IMR-90 (cell line): ENCODE data around the gene RHOG. TPM values are rescaled to one million over a fixed set of nuclear protein-coding genes. Genes with fewer than 3 reads are reported as not detected.

ENCODE experiments used
- ATAC-seq: fragments of 200-7000 bp; cut with Tn5 transposase; 2 replicates; pipeline ENCODE4 v1.9.1; 2020; ENCODE audit warnings: low read depth, mild to moderate bottlenecking, moderate library complexity
- BruUV-seq: library from RNA; stranded (reverse); fragments of 400-500 nt; replicated peaks from 2 replicates; lab custom pipeline; 2021; lab: Mats Ljungman, UMichigan
- CTCF ChIA-PET: fragments of 300-600 bp; formaldehyde crosslinking; extraction: SDS; loops from one replicate; lab custom pipeline; 2021; ENCODE audit warnings: antibody characterized with exemption; lab: Yijun Ruan, JAX
- POLR2A ChIA-PET: fragments of 300-600 bp; sonication (Branson Sonifier 250); formaldehyde crosslinking; loops from one replicate; lab custom pipeline; 2022; ENCODE audit warnings: antibody characterized with exemption; ENCODE audit not compliant: unreplicated experiment; lab: Charles Lee
- DNase-seq: peaks from one replicate; pipeline ENCODE4 v3.0.0; 2013
- H2AFZ ChIP-seq: replicated peaks from 2 replicates; pipeline ENCODE3; 2013; ENCODE audit warnings: low read length, mild to moderate bottlenecking; ENCODE audit not compliant: poor library complexity
- H2AK5ac ChIP-seq: 2 replicates; pipeline ENCODE4 v1.6.1; 2013; ENCODE audit warnings: low read depth, low read length, inconsistent platforms
- H2AK9ac ChIP-seq: replicated peaks from 2 replicates; pipeline ENCODE3; 2013; ENCODE audit warnings: mild to moderate bottlenecking, low read depth, low read length, moderate library complexity; ENCODE audit not compliant: poor library complexity
- H2BK120ac ChIP-seq: 2 replicates; pipeline ENCODE4 v1.6.1; 2013; ENCODE audit warnings: low read depth, low read length, inconsistent platforms
- H2BK15ac ChIP-seq: 3 replicates; pipeline ENCODE4 v1.6.1; 2013; ENCODE audit warnings: low read depth, low read length, inconsistent platforms
- H2BK20ac ChIP-seq: 2 replicates; pipeline ENCODE4 v1.6.1; 2013; ENCODE audit warnings: low read depth, mild to moderate bottlenecking, inconsistent platforms, low read length, moderate library complexity
- H2BK5ac ChIP-seq: 2 replicates; pipeline ENCODE4 v1.6.1; 2013; ENCODE audit warnings: mild to moderate bottlenecking, low read depth, low read length, inconsistent platforms; ENCODE audit not compliant: poor library complexity, severe bottlenecking
- H3K14ac ChIP-seq: replicated peaks from 2 replicates; pipeline ENCODE4 v1.6.1; 2013; ENCODE audit warnings: low read depth, low read length, inconsistent platforms
- H3K18ac ChIP-seq: 2 replicates; pipeline ENCODE4 v1.6.1; 2013; ENCODE audit warnings: low read depth, low read length, control low read depth
- H3K23ac ChIP-seq: 2 replicates; pipeline ENCODE4 v1.6.1; 2013; ENCODE audit warnings: low read depth, low read length, inconsistent platforms
- H3K27ac ChIP-seq: 2 replicates; pipeline ENCODE4 v1.5.1; 2013; ENCODE audit warnings: mild to moderate bottlenecking, control low read depth, low read length; ENCODE audit not compliant: insufficient read depth
- H3K27me3 ChIP-seq: 2 replicates; pipeline ENCODE4 v1.6.1; 2013; ENCODE audit warnings: low read length; ENCODE audit not compliant: control insufficient read depth, insufficient read depth
- H3K36me3 ChIP-seq: 2 replicates; pipeline ENCODE4 v1.6.1; 2013; ENCODE audit warnings: low read length, mixed read lengths; ENCODE audit not compliant: control insufficient read depth, insufficient read depth
- H3K4ac ChIP-seq: 2 replicates; pipeline ENCODE4 v1.6.1; 2013; ENCODE audit warnings: low read depth, low read length, inconsistent platforms
- H3K4me1 ChIP-seq: 2 replicates; pipeline ENCODE4 v1.6.1; 2013; ENCODE audit warnings: low read length, mixed read lengths; ENCODE audit not compliant: control insufficient read depth, insufficient read depth
- H3K4me2 ChIP-seq: 2 replicates; pipeline ENCODE4 v1.6.1; 2013; ENCODE audit warnings: low read depth, mild to moderate bottlenecking, control low read depth, low read length, moderate library complexity
- H3K4me3 ChIP-seq: 2 replicates; pipeline ENCODE4 v1.5.1; 2013; ENCODE audit warnings: low read depth, mild to moderate bottlenecking, control low read depth, low read length, moderate library complexity; ENCODE audit not compliant: insufficient read depth
- H3K56ac ChIP-seq: 2 replicates; pipeline ENCODE4 v1.6.1; 2013; ENCODE audit warnings: low read length, inconsistent platforms; ENCODE audit not compliant: insufficient read depth; ENCODE audit errors: extremely low read depth
- H3K79me1 ChIP-seq, 2 experiments: 2 replicates each; pipeline ENCODE4 v1.6.1; 2013; ENCODE audit warnings: low read length in 2 of 2, inconsistent platforms in 1 of 2, low read depth in 1 of 2
- H3K9ac ChIP-seq: 2 replicates; pipeline ENCODE4 v1.6.1; 2013; ENCODE audit warnings: low read depth, low read length, control low read depth
- H3K9me1 ChIP-seq: 2 replicates; pipeline ENCODE4 v1.6.1; 2013; ENCODE audit warnings: low read length, inconsistent platforms; ENCODE audit not compliant: insufficient read depth
- H3K9me3 ChIP-seq: 2 replicates; pipeline ENCODE4 v1.6.1; 2013; ENCODE audit warnings: low read length; ENCODE audit not compliant: control insufficient read depth, insufficient read depth
- H4K20me1 ChIP-seq: 2 replicates; pipeline ENCODE4 v1.6.1; 2013; ENCODE audit warnings: low read length, inconsistent platforms; ENCODE audit not compliant: insufficient read depth
- H4K5ac ChIP-seq: 2 replicates; pipeline ENCODE4 v1.6.1; 2013; ENCODE audit warnings: mild to moderate bottlenecking, low read depth, low read length, control low read depth
- H4K8ac ChIP-seq, 2 experiments: 2 replicates each; pipeline ENCODE4 v1.6.1; 2013; ENCODE audit warnings: low read depth in 2 of 2, low read length in 2 of 2, control low read depth in 1 of 2, inconsistent platforms in 1 of 2
- H4K91ac ChIP-seq: 2 replicates; pipeline ENCODE4 v1.6.1; 2013; ENCODE audit warnings: low read depth, low read length, inconsistent platforms; ENCODE audit not compliant: insufficient read depth
- BHLHE40 ChIP-seq: fragments of 150-350 bp; IDR thresholded peaks from 2 replicates; pipeline ENCODE4 v1.6.1; 2016; ENCODE audit warnings: mild to moderate bottlenecking, low read depth, low read length
- FOS ChIP-seq: fragments of 150-350 bp; IDR thresholded peaks from 2 replicates; pipeline ENCODE4 v1.6.1; 2016; ENCODE audit warnings: low read depth, low read length
- MAFK ChIP-seq: IDR thresholded peaks from 2 replicates; pipeline ENCODE4 v1.6.1; 2012; ENCODE audit warnings: low read depth, low read length, improper control_type of control experiment
- RAD21 ChIP-seq: IDR thresholded peaks from 2 replicates; pipeline ENCODE4 v1.6.1; 2012; ENCODE audit warnings: low read length, improper control_type of control experiment
- RFX5 ChIP-seq: IDR thresholded peaks from 2 replicates; pipeline ENCODE4 v1.8.0; 2012; ENCODE audit warnings: low read depth, mild to moderate bottlenecking, low read length, moderate library complexity
- WGBS, 2 experiments: methylation state at CpG; one replicate each; pipeline versions ENCODE4 v1.1.5 to v1.1.7; 2013; ENCODE audit warnings: missing lambda C conversion rate in 2 of 2; ENCODE audit not compliant: insufficient read length in 1 of 2; ENCODE audit errors: extremely low coverage in 2 of 2; 5-methylcytosine and 5-hydroxymethylcytosine counted together
- dilution Hi-C: fragments of 300-500 bp; cut with HindIII; formaldehyde crosslinking; loops from one replicate; pipeline ENCODE4 v1.14.3; 2018; ENCODE audit warnings: low sequenced_read_pairs; ENCODE audit not compliant: unreplicated experiment
- in situ Hi-C: fragments of 300-500 bp; cut with MboI; formaldehyde crosslinking; loops from 3 replicates; pipeline ENCODE4 v1.14.3; 2019; ENCODE audit warnings: low sequenced_read_pairs, inconsistent platforms, mixed read lengths
- intact Hi-C: fragments of 100-400 bp; cut with micrococcal nuclease; formaldehyde crosslinking; loops from 2 replicates; pipeline ENCODE4 v1.10.0; 2022
- polyA plus RNA-seq, 3 experiments: library from polyadenylated mRNA; depleted of rRNA; stranded (reverse); fragments of >200 nt; gene quantifications; 2 replicates each; pipeline ENCODE4 v1.2.3, GENCODE V29; 2012; ENCODE audit warnings: low replicate concordance in 1 of 3
- total RNA-seq: library from RNA; depleted of rRNA; stranded (reverse); fragments of >200 nt; gene quantifications from 2 replicates; pipeline ENCODE4 v1.2.3, GENCODE V29; 2012
- TF ChIP-seq, protein P1 (sequence below): conservative IDR thresholded peaks from 2 replicates; pipeline ENCODE4 v1.5.1; 2012; ENCODE audit warnings: mild to moderate bottlenecking, low read depth, low read length, improper control_type of control experiment

The RHOG gene
- total and polyA plus RNA-seq, 2 of the 4 experiments (the other 2 are of a cell fraction), result 16.3 to 114 TPM

DNA sequence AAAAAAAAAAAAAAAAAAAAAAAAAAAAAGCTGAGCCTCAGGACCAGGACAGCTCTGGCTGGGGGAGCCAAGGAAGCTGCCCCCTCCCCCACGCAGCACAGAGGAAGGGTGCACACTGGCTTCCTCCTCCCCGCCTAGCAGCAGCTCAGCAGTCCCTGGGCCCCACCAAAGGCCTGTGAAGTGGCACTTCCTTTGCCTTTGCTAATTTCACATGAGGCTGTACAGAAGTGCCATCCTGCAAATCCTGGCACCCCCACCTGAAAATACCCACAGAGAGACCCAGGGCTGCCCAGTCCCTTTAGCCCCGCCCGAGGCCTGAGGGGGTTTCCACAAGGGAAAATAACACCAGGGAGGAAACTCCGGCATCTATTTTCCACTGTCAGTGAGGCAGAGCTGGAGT is 3.9 kb downstream of the RHOG start:
- no peak overlapping the region for H2BK120ac ChIP-seq
- H2AFZ ChIP-seq, result no peak overlapping the region
- H3K9me1 ChIP-seq, result peaks cover 53% of the 10 kb centered on the region
- H3K18ac ChIP-seq, result no peak overlapping the region
- H4K8ac ChIP-seq, result no peak overlapping the region
- dilution Hi-C loops (no loop called here), intact Hi-C loops (no loop called here), in situ Hi-C loops (no loop called here)
- no peak overlapping the region for H2BK5ac ChIP-seq
- no peak overlapping the region for H2AK5ac ChIP-seq
- no peak overlapping the region for H3K23ac ChIP-seq
- ATAC-seq, result no peak
- H3K56ac ChIP-seq, result no peak overlapping the region
- no peak overlapping the region for H3K27ac ChIP-seq
- ChIA-PET POLR2A (interaction anchor here (0.6 kb wide), 1 partner anchor 11 kb away, joined by 6 read pairs; no protein-coding TSS in a partner anchor), CTCF (no interaction called here)
- no peak overlapping the region for H3K14ac ChIP-seq
- BruUV-seq, result no TSS peak
- H4K5ac ChIP-seq, result no peak overlapping the region
- H3K4me1 ChIP-seq, result peaks cover 22% of the 10 kb centered on the region
- no peak overlapping the region for H3K9ac ChIP-seq
- TF ChIP-seq MAFK (no peak), RFX5 (no peak), BHLHE40 (no peak), FOS (no peak), RAD21 (no peak)
- TF ChIP-seq, protein P1, sequence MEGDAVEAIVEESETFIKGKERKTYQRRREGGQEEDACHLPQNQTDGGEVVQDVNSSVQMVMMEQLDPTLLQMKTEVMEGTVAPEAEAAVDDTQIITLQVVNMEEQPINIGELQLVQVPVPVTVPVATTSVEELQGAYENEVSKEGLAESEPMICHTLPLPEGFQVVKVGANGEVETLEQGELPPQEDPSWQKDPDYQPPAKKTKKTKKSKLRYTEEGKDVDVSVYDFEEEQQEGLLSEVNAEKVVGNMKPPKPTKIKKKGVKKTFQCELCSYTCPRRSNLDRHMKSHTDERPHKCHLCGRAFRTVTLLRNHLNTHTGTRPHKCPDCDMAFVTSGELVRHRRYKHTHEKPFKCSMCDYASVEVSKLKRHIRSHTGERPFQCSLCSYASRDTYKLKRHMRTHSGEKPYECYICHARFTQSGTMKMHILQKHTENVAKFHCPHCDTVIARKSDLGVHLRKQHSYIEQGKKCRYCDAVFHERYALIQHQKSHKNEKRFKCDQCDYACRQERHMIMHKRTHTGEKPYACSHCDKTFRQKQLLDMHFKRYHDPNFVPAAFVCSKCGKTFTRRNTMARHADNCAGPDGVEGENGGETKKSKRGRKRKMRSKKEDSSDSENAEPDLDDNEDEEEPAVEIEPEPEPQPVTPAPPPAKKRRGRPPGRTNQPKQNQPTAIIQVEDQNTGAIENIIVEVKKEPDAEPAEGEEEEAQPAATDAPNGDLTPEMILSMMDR, result no peak
- H4K91ac ChIP-seq, result no peak overlapping the region
- H3K4me3 ChIP-seq, result no peak overlapping the region
- no peak for DNase-seq
- H3K4ac ChIP-seq, result no peak overlapping the region
- peaks cover 54 to 82% of the 10 kb centered on the region in 2 experiments for H3K79me1 ChIP-seq
- H4K20me1 ChIP-seq, result peaks cover 81% of the 10 kb centered on the region
- H3K36me3 ChIP-seq, result peaks cover 2% of the 10 kb centered on the region; the same call in 1 of the 2 replicates
- H3K27me3 ChIP-seq, result no peaks in the 10 kb centered on the region
- no peak overlapping the region for H3K4me2 ChIP-seq
- no peak overlapping the region for H2AK9ac ChIP-seq
- WGBS, 2 experiments, result no CpG with 5 or more reads among the region's 5 CpGs
- H3K9me3 ChIP-seq, result no peaks in the 10 kb centered on the region
- H2BK15ac ChIP-seq, result no peak overlapping the region
- no peak overlapping the region for H2BK20ac ChIP-seq
